ENCODE results near the gene MRPL4.

The MRPL4 gene

DNA sequence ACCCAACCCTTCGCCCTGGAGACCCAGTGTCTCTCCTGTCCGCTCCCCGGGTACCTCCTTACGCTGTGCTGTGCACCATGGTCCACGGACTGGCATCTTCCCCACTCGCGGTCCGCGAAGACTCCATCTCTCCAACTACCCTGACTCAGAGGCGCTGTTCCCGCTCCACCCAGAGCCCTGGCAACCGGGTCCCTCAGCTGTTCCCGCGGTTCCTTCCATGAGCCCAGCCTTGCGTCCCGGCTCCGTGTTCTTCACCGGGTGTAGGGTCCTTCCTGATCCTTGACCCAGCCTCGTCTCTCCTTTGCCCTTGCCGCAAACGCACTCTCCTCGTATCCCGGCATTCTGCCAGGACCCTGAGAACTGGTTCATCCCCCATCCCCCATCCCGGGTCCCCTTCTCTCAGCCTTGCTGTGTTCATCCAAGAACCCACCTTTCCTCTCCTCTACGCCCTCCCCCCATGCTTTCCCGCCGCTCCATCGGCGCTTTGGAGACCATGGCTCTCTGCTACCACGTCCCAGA, 38.4 kb downstream of the MRPL4 start:
- DNase-seq: no peak

DNA sequence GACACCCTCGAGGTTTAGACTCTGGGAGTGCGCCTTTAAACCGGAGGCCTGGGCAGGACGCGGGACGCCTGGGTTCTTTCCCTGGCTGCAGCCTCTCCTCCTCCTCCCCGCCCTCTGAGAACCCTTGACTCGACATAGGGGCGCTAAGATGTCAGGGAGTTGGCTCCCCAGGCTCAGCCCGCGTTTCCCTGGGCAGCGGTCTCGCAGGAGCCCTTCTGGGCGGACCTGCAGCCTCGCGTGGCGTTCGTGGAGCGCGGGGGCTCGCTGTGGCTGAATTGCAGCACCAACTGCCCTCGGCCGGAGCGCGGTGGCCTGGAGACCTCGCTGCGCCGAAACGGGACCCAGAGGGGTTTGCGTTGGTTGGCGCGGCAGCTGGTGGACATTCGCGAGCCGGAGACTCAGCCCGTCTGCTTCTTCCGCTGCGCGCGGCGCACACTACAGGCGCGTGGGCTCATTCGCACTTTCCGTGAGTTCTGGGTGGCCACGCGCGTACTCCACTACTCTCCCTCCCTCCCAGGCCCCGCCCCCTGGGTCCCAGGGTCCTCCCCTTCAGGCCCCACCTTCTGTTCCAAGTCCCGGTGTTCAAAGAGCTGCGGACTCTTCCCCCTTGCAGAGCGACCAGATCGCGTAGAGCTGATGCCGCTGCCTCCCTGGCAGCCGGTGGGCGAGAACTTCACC, 39.0 kb downstream of the MRPL4 start:
- no peak for DNase-seq

DNA sequence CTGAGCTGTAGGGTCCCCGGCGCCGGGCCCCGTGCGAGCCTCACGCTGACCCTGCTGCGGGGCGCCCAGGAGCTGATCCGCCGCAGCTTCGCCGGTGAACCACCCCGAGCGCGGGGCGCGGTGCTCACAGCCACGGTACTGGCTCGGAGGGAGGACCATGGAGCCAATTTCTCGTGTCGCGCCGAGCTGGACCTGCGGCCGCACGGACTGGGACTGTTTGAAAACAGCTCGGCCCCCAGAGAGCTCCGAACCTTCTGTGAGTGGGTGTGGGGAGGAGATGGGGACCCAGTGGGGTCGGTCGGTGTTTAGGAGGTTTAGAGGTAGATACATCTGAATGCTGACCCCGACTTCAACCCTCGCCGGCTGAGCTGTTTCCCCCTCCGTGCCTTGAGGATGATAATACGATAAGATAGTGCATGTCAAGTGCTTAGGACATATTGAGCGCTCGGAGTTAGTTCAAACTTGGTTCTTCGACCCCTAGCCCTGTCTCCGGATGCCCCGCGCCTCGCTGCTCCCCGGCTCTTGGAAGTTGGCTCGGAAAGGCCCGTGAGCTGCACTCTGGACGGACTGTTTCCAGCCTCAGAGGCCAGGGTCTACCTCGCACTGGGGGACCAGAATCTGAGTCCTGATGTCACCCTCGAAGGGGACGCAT, 39.7 kb downstream of the MRPL4 start:
- no peak for DNase-seq

DNA sequence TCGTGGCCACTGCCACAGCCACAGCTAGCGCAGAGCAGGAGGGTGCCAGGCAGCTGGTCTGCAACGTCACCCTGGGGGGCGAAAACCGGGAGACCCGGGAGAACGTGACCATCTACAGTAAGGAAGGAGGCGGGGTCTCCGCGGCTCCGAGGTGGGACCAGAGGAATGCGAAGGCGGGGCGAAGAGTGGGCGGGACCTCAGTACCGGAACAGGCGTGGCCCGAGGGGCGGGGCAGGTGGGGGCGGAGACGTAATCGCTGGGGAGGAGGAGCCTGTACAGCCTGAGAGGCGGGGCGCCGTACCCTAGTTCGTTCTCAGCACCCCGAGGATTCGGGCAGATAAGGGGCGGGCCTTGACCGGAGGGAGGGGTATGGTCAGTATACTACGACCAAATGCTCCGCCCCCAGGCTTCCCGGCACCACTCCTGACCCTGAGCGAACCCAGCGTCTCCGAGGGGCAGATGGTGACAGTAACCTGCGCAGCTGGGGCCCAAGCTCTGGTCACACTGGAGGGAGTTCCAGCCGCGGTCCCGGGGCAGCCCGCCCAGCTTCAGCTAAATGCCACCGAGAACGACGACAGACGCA, 40.3 kb downstream of the MRPL4 start:
- no peak for DNase-seq

DNA sequence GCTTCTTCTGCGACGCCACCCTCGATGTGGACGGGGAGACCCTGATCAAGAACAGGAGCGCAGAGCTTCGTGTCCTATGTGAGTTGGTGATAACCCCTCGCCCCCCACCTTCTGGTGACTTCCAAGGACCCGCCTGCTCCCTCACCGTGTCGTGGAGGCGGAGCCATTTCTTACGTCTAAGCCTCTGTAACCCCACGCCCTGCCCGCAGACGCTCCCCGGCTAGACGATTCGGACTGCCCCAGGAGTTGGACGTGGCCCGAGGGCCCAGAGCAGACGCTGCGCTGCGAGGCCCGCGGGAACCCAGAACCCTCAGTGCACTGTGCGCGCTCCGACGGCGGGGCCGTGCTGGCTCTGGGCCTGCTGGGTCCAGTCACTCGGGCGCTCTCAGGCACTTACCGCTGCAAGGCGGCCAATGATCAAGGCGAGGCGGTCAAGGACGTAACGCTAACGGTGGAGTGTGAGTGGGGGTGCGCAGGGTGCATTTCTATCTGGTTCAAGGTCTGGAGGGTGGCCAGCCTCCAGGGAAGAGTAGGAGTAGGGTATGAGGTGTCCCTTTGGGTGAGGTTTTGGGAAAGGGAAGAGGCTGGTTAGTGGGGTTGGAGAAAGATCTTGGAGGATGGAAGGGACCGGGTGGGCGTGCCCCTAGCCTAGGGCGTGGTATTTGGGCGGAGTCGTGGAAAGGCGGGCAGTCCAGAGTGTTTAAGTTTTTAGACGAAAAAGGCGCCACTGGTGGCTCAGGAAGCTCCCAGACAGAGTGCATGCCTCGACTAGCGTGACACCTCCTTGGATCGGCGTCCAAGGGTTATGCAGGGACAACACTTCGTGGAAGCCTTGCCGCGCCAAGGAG, 41.0 kb downstream of the MRPL4 start:
- no peak for DNase-seq

DNA sequence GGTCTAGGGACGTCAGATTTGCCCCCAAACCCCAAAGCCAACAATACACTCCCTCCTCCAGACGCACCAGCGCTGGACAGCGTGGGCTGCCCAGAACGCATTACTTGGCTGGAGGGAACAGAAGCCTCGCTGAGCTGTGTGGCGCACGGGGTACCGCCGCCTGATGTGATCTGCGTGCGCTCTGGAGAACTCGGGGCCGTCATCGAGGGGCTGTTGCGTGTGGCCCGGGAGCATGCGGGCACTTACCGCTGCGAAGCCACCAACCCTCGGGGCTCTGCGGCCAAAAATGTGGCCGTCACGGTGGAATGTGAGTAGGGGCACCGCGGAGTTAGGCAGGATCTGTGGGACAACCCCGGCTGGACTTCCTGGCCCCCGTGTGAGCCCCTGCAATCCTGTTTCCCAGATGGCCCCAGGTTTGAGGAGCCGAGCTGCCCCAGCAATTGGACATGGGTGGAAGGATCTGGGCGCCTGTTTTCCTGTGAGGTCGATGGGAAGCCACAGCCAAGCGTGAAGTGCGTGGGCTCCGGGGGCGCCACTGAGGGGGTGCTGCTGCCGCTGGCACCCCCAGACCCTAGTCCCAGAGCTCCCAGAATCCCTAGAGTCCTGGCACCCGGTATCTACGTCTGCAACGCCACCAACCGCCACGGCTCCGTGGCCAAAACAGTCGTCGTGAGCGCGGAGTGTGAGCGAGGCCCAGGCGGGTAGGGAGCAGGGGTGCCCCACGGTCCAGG, 41.8 kb downstream of the MRPL4 start:
- DNase-seq: no peak

DNA sequence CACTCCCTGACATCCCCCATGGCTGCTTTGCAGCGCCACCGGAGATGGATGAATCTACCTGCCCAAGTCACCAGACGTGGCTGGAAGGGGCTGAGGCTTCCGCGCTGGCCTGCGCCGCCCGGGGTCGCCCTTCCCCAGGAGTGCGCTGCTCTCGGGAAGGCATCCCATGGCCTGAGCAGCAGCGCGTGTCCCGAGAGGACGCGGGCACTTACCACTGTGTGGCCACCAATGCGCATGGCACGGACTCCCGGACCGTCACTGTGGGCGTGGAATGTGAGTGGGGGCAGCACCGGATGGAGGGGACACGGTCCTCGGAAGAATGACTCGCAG, 42.3 kb downstream of the MRPL4 start:
- DNase-seq: no peak

DNA sequence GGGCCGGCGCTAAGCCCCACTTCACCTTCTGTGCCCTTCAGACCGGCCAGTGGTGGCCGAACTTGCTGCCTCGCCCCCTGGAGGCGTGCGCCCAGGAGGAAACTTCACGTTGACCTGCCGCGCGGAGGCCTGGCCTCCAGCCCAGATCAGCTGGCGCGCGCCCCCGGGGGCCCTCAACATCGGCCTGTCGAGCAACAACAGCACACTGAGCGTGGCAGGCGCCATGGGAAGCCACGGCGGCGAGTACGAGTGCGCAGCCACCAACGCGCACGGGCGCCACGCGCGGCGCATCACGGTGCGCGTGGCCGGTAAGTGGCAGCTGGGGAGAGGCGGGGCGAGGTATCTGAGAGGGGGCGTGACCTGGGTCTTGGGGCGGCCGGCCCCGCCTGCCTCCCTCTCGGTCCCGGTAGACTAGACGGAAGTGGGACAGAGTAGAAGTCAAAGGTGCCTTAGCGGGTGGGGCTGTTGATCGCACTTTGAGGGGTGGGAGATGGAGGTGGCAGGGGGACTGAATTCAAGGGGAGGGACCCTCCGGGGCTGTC, 43.4 kb downstream of the MRPL4 start:
- DNase-seq: no peak

DNA sequence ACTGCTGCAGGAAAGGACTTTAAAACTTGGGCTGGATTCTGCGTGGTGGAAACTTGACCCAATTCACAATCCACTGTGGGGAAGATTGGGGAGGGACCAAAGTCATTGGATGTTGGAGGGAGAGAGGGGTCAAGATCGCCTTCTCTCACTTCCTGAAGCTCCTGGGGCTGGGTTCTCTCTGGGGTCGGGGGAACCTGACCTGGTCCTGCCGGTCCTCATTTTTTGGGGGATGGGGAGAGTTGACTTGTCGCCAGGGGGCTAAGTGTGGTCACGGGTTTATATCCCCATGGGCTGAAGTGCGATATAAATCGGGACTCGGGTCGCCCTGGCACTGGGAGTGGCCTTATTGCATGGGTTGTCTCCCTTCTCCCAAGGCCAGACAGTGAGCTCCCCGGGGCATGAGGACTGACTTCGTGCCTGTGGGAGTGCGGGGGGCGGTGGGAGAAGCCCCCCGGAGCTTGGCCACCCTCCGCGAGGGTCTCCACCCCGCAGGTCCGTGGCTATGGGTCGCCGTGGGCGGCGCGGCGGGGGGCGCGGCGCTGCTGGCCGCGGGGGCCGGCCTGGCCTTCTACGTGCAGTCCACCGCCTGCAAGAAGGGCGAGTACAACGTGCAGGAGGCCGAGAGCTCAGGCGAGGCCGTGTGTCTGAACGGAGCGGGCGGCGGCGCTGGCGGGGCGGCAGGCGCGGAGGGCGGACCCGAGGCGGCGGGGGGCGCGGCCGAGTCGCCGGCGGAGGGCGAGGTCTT, 44.0 kb downstream of the MRPL4 start:
- DNase-seq: no peak

DNA sequence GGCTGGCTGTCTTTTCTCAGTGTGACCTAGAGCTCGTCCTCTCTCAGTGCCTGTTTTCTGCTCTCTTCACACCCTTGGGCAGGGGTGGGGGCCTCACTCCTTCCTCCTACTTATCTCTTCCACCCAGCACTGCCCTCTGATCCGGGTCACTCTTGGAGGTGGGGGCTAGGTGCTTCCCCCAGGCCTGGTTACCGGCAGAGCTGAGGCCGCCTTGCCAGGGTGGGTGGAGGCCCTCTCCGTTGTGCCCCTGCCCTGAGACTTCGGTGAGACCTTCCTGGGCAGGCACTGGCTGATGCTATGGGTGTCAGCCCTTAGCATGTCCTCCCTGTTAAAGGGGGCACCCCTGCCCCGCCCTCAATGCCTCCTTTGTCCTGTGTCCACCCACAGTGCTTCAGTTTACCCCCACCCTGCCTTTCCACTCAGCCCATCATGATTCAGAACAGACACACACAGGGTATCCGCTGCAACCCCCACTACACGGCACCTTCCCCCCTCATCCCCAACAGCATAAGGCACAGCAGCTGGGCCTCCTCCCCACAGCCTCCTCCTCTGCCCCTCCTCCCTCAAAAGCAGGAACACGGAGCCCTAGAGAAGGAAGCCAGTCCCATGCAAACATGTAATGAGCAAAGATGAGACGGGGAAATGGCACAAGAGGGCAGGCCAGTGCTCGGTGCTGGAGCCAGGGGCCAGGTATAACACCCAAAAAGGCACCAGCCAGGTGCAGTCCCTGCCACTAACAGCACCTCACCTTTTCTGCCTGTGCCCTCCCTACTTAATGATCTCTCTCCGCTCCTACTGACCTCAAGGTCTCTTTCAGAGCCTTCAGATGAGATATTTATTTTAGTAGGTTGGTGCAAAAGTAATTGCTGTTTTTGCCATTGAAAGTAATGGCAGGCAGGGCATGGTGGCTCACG, 47.8 kb downstream of the MRPL4 start:
- DNase-seq: no peak

DNA sequence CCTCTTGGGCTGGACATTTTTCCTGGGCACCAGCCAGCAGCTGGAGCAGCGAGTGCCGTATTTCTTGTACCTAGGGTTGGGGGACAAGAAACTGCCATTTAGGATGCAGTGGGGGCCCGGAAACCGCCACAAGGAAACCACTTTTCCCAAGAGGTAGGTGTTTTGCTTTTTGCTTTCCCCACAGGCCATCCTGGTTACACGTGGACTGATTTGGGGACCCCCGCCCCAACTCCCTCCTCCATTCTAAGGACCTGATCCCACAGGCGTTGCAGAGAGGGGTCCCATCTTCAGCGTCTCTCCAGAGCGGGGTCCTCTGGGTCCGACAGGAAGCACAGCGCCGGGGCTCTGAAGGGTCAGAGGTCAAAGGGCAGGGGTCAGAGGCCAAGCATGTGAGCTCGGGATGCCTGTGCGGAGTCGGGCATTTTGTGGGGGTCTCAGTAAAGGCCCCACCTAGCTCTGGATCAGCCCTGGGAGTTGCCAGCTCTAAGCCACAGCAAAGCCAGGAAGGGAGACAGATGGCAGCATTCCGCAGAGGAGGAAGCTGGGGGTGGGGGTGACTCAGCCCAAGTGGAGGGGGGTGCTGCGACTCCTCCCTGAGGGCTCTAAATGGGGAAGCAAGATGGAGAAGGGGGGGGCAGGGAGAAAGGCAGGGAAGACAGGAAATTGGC, 53.3 kb downstream of the MRPL4 start:
- no peak for DNase-seq

DNA sequence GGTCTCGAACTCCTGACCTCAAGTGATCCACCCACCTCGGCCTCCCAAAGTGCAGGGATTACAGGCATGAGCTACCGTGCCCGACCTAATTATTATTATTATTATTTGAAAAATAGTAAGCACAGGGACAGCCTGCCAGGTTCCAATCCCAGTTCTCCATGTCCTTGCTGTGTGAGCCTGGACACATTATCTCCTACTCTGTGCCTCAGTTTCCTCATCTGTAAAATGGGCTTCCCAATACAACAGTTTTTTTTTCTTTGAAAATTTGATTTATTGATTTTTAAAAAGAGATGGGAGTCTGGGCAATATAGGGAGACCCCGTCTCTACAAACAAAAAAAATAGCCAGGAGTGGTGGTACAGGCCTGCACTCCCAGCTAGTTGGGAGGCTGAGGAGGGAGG, 54.3 kb downstream of the MRPL4 start:
- DNase-seq: no peak

DNA sequence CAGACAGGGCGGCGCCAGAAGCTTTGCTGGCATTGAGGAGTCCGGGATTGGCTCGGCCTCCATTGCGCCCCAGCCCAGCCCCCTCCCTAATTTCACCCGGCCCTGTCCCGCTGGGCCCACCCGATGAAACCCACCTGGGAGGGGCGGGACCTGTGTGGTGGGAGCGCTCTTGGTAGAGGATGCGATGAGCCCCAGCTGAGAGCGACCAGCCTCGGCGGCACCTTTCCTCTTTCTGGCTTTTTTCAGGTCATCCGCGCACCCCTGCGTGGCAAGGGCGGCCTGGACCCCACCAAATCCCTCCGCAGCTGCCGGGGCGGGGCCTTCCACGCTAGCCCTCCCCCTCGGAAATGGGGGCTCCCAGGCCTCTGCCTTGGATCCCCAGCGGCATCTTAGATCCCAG, 57.4 kb downstream of the MRPL4 start, which contains the start of gene ZGLP1:
Gene ZGLP1, minus strand, starts transcription at position 393 of the 400 bp plus-strand sequence.
- no peak for DNase-seq
